GM21515 (cell line): Measurements from ENCODE around the gene PTTG1.
"Not testable (repeated sequence)": the region's sequence is repeated elsewhere in the genome, so short reads cannot be mapped to it uniquely, and the experiment has no call there.

Experiments used
- ATAC-seq: cut with Tn5 transposase; IDR thresholded peaks from one replicate; pipeline ENCODE4 v1.9.1; 2021; ENCODE audit not compliant: unreplicated experiment

PTTG1 gene

GRCh38 chr5:160420331-160420610, 1.4 kb upstream of the PTTG1 start:
- ATAC-seq = no peak

- no peak for ATAC-seq
Measured at GRCh38 chr5:160423099-160423498, 1.4 kb downstream of the PTTG1 start.

DNA sequence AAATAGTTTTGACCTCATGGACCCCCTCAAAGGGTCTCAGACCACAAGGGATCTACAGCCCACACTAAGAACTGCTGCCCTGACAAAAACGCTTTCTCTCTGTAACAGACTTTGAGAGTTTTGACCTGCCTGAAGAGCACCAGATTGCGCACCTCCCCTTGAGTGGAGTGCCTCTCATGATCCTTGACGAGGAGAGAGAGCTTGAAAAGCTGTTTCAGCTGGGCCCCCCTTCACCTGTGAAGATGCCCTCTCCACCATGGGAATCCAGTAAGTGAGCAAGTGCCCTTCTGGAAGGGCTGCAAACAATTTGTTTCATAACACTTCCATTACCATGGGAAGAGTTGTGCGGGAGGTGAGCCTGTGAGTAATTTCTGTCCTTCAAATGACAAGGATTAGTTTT, 6.0 kb downstream of the PTTG1 start:
- no peak for ATAC-seq

GRCh38 chr5:160432196-160432595, 10.5 kb downstream of the PTTG1 start:
- ATAC-seq = no peak

- ATAC-seq = no peak
Measured at GRCh38 chr5:160432787-160433186, 11.1 kb downstream of the PTTG1 start.

GRCh38 chr5:160434022-160434531, 12.4 kb downstream of the PTTG1 start:
- peak; percentile 80 for ATAC-seq

- no peak for ATAC-seq
Measured at GRCh38 chr5:160435532-160435931, 13.9 kb downstream of the PTTG1 start.

DNA sequence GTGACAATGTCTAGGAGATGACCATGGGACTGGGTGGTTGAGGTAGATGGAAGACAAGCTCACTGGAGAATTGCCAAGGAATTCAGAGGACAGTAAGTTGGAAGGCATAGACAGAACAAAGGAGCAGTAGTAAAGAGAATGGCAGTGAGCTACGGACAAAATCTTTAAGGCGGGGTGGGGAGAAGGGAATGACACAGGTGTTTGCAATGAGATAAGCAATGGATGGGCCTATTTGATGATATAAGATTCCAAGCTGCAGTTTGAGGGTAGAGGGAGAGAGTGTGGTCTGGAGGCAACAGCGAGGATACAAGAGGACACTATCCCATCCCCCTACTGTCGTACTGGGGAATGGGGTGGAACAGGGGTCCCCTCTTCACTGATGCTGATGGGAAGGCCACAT, 14.4 kb downstream of the PTTG1 start:
- ATAC-seq = no peak

GRCh38 chr5:160436661-160437060, 15.0 kb downstream of the PTTG1 start:
- ATAC-seq = not testable (repeated sequence)

DNA sequence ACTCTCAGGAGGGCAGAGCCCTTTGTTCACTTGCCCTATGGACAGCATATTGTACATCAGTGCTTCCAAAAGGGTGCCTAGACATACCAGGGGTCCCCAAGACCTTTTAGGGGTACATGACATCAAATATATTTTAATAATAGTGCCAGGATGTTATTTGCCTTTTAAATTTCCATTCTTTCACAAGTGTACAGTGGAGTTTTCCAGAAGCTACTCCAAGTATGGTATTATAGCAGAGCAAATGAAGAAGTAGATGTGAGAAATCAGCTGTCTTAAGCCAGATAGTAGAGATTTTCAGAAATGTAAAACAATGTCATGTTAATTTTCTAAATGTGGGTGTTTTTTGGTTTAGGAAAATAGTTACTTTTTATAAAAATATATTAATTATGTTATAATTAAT, 15.6 kb downstream of the PTTG1 start:
- ATAC-seq = no peak

GRCh38 chr5:160438316-160439204, 16.9 kb downstream of the PTTG1 start:
- ATAC-seq = peak; percentile 37

GRCh38 chr5:160439205-160439600, 17.5 kb downstream of the PTTG1 start:
- ATAC-seq = peak; percentile 64

DNA sequence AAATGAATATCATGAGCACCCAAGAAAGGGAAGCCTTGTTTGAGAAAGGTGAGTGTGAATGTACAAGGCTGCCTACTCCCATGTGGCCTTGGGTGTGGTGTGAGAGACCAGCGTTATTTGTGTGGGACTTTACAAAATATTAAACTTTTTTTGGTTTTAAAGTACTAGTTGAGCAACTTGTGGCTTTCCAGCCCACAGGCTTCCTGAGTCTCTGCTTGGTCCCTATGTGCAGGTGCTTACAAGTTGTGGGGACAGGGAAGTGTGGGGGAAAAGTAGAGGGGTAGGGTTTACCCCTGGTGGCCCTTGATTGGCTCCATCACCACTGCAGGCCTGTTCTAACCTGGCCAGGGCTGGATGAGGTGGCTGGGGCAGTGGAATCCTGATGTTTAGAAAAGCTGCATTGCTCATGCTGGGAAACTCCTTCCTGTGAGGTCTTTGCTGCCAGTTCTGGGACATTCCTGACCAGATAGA, 19.7 kb downstream of the PTTG1 start:
- no peak for ATAC-seq

DNA sequence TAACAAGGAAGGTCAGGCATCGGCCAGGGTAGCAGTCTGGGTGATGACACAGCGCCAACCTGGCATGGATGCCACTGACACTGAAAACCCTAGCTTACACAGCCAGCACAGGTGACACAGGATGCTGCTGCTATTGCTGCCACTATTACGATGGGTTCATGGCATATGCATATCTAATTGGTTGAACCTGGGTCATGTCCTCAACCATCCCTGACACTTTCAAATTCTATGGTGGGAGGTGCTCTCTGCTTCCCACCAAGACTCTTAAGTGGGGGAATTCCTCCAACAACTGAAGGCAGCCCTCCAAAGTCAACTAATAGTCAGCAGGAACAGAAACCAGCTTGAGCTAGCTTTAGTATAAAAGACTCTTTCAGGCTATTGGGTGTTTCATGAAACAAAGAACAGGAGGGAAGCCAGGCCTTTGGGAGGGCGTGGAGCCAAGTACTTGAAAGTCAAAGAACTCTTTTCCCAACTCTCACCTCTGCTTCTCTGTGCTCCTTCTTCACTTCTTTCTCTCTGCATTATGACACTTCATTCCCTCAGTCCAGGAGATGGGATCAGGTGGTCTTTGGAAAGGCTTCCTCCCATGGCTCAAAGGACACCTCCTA, 21.3 kb downstream of the PTTG1 start:
- ATAC-seq = peak; percentile 30

DNA sequence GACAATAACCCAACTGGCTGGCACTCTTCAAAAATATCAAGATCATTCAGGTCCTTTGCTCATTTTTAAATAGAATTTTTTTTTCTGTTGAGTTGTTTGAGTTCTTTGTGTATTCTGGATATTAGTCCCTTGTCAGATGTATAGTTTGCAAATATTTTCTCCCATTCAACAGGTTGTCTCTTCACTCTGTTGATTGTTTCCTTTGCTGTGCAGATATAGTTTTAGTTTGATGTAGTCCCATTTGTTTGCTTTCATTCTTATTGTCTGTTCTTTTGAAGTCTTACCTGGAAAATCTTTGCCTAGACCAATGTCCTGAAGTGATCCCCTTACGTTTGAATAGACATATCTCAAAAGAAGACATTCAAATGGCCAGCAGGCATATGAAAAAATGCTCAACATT, 22.8 kb downstream of the PTTG1 start:
- ATAC-seq = no peak

- no peak for ATAC-seq
Measured at GRCh38 chr5:160445132-160445531, 23.5 kb downstream of the PTTG1 start.

DNA sequence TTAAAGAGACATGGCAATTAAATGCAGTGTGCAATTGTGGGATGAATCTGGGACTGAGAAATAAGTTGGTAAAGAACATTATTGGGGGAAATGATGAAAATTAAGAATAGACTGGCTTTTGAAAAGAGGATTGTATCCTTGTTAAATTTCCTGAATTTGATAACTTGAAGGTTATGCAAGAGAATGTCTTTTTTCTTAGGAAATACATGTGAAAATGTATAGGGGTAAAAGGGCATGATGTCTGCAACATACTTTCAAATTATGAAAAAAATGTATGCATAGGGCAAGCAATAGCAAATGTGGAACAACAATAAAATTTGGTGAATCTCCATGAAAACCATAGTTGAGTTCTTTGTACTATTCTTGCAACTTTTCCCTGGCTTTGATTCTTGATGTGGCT, 24.1 kb downstream of the PTTG1 start:
- no peak for ATAC-seq

DNA sequence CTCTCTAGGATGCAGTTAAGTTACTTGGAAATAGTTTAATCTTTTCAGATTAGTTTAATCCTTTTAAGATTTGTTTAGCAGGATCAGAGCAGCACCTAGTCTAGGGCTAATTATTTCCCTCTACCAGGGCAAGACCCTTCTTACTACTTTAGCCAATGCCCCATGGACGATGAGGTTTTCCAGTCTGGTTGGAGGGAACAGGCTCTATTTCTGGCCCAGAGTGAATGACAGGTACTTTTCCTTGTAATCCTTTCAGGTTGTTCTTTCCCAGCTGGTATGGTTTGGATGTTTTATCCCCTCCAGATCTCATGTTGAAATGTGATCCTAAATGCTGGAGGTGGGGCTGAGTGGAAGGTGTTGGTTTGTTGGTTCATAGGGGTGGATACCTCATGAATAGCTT, 27.2 kb downstream of the PTTG1 start:
- no peak for ATAC-seq

DNA sequence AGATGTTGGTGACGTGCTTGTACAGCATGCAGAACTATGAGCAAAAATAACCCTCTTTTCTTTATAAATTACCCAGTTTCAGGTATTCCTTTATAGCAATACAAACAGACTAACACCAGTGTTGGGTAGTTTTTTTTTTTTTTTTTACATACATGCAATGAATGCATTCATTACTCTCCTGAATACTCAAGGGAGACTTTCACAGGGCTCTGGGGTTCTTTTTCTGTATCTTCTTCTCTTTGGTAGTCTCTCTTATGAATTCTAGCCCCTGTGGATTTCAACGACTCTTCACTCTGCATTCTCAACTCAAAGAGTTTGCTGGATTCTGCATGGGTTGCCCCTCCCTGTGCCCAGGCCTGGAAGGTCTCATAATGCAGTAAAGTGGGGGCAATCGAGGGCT, 27.8 kb downstream of the PTTG1 start:
- ATAC-seq = no peak

GRCh38 chr5:160450164-160450932, 28.7 kb downstream of the PTTG1 start:
- peak; percentile 70 for ATAC-seq

DNA sequence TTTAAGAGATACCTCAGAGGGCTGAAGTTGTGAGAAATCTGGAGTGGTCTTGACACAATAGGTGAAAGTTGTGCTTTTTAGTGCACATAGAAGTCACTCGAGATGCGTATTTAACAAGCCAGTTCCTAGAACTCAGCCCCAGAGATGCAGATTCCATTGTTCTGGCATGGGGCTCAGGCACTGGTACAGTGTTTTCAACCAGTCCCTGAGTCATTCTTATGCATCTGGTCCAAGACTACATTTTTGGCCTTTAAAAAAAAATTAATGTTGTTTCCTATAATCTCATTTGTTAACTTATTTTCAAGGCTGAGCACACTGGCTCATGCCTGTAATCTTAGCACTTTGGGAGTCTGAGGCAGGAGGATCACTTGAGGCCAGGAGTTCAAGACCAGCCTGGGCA, 29.6 kb downstream of the PTTG1 start:
- no peak for ATAC-seq

- ATAC-seq = no peak
Measured at GRCh38 chr5:160452036-160452435, 30.4 kb downstream of the PTTG1 start.
